Heart right ventricle (tissue), 16 donors: ENCODE data around the gene ZSWIM2. TPM values are rescaled to one million over a fixed set of nuclear protein-coding genes. Genes with fewer than 3 reads are reported as not detected.

Experiments used
- ATAC-seq, 8 donors: fragments of 200-7000 bp; cut with Tn5 transposase; one replicate each; pipeline ENCODE4 v1.9.1; 2020; ENCODE audit warnings: mild to moderate bottlenecking in 8 of 8, moderate library complexity in 8 of 8, moderate number of reproducible peaks in 1 of 8
- DNase-seq, 2 donors: peaks; one replicate each; pipeline ENCODE4 v3.0.0-alpha.2; 2020
- H3K27ac ChIP-seq, 10 donors: fragments of 200-600 bp; sonication (generic) in 2 of 10; one replicate each; pipeline versions ENCODE4 v1.5.0 to v1.8.0; 2020 to 2022; ENCODE audit warnings: mild to moderate bottlenecking in 3 of 10
- H3K27me3 ChIP-seq, 7 donors: fragments of 200-600 bp; one replicate each; pipeline ENCODE4 v1.8.0; 2021 to 2022; ENCODE audit warnings: mild to moderate bottlenecking in 2 of 7
- H3K36me3 ChIP-seq, 9 donors: fragments of 200-600 bp; sonication (generic) in 1 of 9; one replicate each; pipeline versions ENCODE4 v1.5.0 to v1.8.0; 2020 to 2022; ENCODE audit warnings: mild to moderate bottlenecking in 2 of 9
- H3K4me1 ChIP-seq, 9 donors: fragments of 200-600 bp; sonication (generic) in 1 of 9; one replicate each; pipeline versions ENCODE4 v1.5.0 to v1.8.0; 2020 to 2022; ENCODE audit warnings: mild to moderate bottlenecking in 4 of 9
- H3K4me3 ChIP-seq, 10 donors: fragments of 200-600 bp; sonication (generic) in 2 of 10; one replicate each; pipeline versions ENCODE4 v1.5.0 to v1.8.0; 2020 to 2022; ENCODE audit warnings: mild to moderate bottlenecking in 7 of 10, moderate library complexity in 2 of 10
- H3K9me3 ChIP-seq, 11 donors: fragments of 200-600 bp in 10 of 11; sonication (generic) in 2 of 11; one replicate each; pipeline versions ENCODE4 v1.5.0 to v1.8.0; 2013 to 2022; ENCODE audit warnings: mild to moderate bottlenecking in 2 of 11, control low read depth in 1 of 11, moderate library complexity in 1 of 11
- WGBS, 2 donors: extraction: QIAGEN DNeasy Blood & Tissue Kit; methylation state at CpG; one replicate each; pipeline ENCODE4 v1.1.7; 2013; ENCODE audit warnings: inconsistent platforms in 1 of 2; 5-methylcytosine and 5-hydroxymethylcytosine counted together
- intact Hi-C, 10 donors: fragments of 100-400 bp; cut with DNase I; formaldehyde crosslinking; loops; one replicate each; pipeline versions ENCODE4 v1.11.1 to v1.14.2; 2022
- polyA plus RNA-seq, 2 donors: library from polyadenylated mRNA; stranded (reverse); fragments of 200-250 nt; gene quantifications; one replicate each; pipeline ENCODE4 v1.2.3, GENCODE V29; 2013
- total RNA-seq, 10 donors: library from RNA; stranded (reverse); fragmentation: NEBNext Ultra II Directional in 3 of 10; extraction: Animal tissue kit (Norgen Biotek cat#: 25700) in 3 of 10; gene quantifications; one replicate each; pipeline versions ENCODE4 v1.2.1 to v1.2.4, GENCODE V29; 2021 to 2023
- TF ChIP-seq, protein P1 (sequence below), 9 donors: fragments of 200-600 bp; sonication (generic) in 2 of 9; IDR thresholded peaks; one replicate each; pipeline versions ENCODE4 v1.5.0 to v1.8.0; 2021 to 2022; ENCODE audit warnings: antibody characterized with exemption in 9 of 9, mild to moderate bottlenecking in 5 of 9, moderate library complexity in 1 of 9
- donor health status: Arrhythmogenic right ventricular cardiomyopathy.
- donor health status: ischemic (EF 13 %, LVEDD 7.1; RV severe dilation, severe dysfunction).
- donor health status: healthy with polysubstance abuse.
- donor health status: DM: no; HTN: yes; CAD: no.
- donor health status: DM: no; HTN: no; CAD: no.
- donor health status: ischemic (EF 25% LVEDD 6.9; RV normal size, moderate dysfunction).
- donor health status: ischemic (EF 25% LVEDD 5.7; RV mildly dilated, moderate dysfunction).
- donor health status: healthy.
- donor health status: DM: yes; HTN: yes; CAD: no.
- donor health status: Ischemic cardiomyopathy.
- donor health status: ischemic (EF 35%, LVEDD 5.7; RV mildly dilated, moderate dysfunction).
- donor health status: nonischemic (EF 11% LVEDD 7.7; RV severe dilation, severe dysfunction).
- donor health status: DM: yes; HTN: yes; CAD: no.
- donor health status: PGD.
- donor health status: ischemic (EF 29% LVEDD 5.4; RV normal size, mild dysfunction).
- donor health status: nonischemic (EF 23%, LVEDD 6.1; RV moderate dilation, normal function).

Gene ZSWIM2
- total and polyA plus RNA-seq, 12 donors, result not detected

DNA sequence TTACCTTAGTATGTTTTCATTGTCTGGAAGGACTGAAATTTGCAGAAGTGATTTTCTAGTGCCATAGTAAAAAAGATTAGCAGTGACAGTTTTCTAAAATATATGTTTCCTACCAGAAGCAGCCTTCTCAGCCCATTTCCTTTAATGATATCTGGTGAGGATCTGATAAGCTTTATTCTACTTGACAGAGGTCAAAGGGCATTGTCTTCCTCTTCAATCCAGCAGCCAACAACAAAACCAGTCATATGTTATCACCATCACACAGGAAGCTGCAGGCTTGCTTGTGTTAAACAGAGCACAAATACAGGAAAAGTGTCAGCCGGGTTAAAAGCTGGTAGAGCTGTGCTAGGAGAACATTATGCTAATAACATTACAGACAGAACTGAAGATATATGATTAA lies 35.6 kb upstream of the ZSWIM2 start:
- intact Hi-C loops, result loop anchor here in 1 of 10 donors (10.0 kb wide), 1 partner anchor 250 kb away; no protein-coding TSS in a partner anchor
- H3K4me1 ChIP-seq, result peaks cover 3 to 42% (median 24%) of the 10 kb centered on the region in 9 donors
- DNase-seq (peak in 1 of 2 donors; percentile 13), ATAC-seq (peak in 6 of 8 donors; percentile 27 to 70 (median 46))
- no peak overlapping the region for H3K4me3 ChIP-seq
- no peaks in the 10 kb centered on the region for H3K36me3 ChIP-seq
- TF ChIP-seq, protein P1, sequence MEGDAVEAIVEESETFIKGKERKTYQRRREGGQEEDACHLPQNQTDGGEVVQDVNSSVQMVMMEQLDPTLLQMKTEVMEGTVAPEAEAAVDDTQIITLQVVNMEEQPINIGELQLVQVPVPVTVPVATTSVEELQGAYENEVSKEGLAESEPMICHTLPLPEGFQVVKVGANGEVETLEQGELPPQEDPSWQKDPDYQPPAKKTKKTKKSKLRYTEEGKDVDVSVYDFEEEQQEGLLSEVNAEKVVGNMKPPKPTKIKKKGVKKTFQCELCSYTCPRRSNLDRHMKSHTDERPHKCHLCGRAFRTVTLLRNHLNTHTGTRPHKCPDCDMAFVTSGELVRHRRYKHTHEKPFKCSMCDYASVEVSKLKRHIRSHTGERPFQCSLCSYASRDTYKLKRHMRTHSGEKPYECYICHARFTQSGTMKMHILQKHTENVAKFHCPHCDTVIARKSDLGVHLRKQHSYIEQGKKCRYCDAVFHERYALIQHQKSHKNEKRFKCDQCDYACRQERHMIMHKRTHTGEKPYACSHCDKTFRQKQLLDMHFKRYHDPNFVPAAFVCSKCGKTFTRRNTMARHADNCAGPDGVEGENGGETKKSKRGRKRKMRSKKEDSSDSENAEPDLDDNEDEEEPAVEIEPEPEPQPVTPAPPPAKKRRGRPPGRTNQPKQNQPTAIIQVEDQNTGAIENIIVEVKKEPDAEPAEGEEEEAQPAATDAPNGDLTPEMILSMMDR (IDR thresholded peaks at IDR 0.05), result no peak
- 23 to 26% methylated on average over 1 of the region's 1 CpG for WGBS, 2 donors
- H3K27me3 ChIP-seq, result no peaks in the 10 kb centered on the region
- peaks cover 0 to 28% (median 17%) of the 10 kb centered on the region in 11 donors for H3K9me3 ChIP-seq
- peak overlapping the region in 3 of 10 donors; percentile 1 to 49 (median 34) for H3K27ac ChIP-seq

DNA sequence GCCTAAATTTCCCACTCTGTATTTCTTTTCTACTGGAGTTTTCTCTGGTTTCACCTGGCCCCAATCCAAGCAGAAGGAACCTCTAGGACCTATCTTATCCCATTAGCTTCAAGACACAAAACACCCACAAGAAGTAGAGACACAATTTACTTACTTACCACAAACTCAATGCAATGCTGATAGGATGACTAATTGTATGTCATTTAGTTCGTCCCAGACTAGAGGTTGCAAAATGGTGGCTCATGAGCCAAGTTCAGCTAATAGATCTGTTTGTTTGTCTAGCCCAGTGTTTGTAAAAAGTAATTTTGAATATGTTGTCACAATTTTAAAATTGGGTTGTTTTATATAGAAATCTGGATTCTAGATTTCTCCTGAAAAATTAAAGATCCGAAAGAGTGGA lies 34.7 kb upstream of the ZSWIM2 start:
- DNase-seq (no peak), ATAC-seq (no peak)
- TF ChIP-seq, protein P1 (IDR thresholded peaks at IDR 0.05), result no peak
- Histone ChIP-seq H3K27me3 (no peaks in the 10 kb centered on the region), H3K36me3 (no peaks in the 10 kb centered on the region), H3K9me3 (peaks cover 0 to 34% (median 17%) of the 10 kb centered on the region in 11 donors), H3K4me1 (peaks cover 3 to 42% (median 24%) of the 10 kb centered on the region in 9 donors), H3K27ac (peak overlapping the region in 2 of 10 donors; percentile 4 to 34), H3K4me3 (no peak overlapping the region)
- intact Hi-C loops, result loop anchor here in 1 of 10 donors (10.0 kb wide), 1 partner anchor 251 kb away; no protein-coding TSS in a partner anchor
- WGBS, 2 donors, result 84 to 91% methylated on average over 2 of the region's 2 CpGs

GRCh38 chr2:186882511-186883071 lies 33.6 kb upstream of the ZSWIM2 start:
- no peaks in the 10 kb centered on the region for H3K36me3 ChIP-seq
- no peak overlapping the region for H3K4me3 ChIP-seq
- TF ChIP-seq, protein P1 (IDR thresholded peaks at IDR 0.05), result no peak
- H3K9me3 ChIP-seq, result peaks cover 0 to 34% (median 17%) of the 10 kb centered on the region in 11 donors
- no peak overlapping the region for H3K27ac ChIP-seq
- intact Hi-C loops, result loop anchor here in 1 of 10 donors (10.0 kb wide), 1 partner anchor 252 kb away; no protein-coding TSS in a partner anchor
- DNase-seq, result peak in 1 of 2 donors; percentile 12
- 72 to 75% methylated on average over 2 of the region's 2 CpGs for WGBS, 2 donors
- H3K27me3 ChIP-seq, result no peaks in the 10 kb centered on the region
- ATAC-seq, result peak in 1 of 8 donors; percentile 28
- H3K4me1 ChIP-seq, result peaks cover under 1 to 35% (median 19%) of the 10 kb centered on the region in 9 donors

- WGBS, 2 donors, result 82 to 100% methylated on average over 1 of the region's 1 CpG
- Histone ChIP-seq H3K4me1 (peaks cover 0 to 26% (median 12%) of the 10 kb centered on the region in 9 donors), H3K27me3 (no peaks in the 10 kb centered on the region), H3K27ac (no peak overlapping the region), H3K4me3 (no peak overlapping the region), H3K36me3 (no peaks in the 10 kb centered on the region), H3K9me3 (peaks cover 0 to 34% (median 19%) of the 10 kb centered on the region in 11 donors)
- DNase-seq (no peak), ATAC-seq (no peak)
- intact Hi-C loops, result loop anchor here in 1 of 10 donors (10.0 kb wide), 1 partner anchor 253 kb away; no protein-coding TSS in a partner anchor
- TF ChIP-seq, protein P1 (IDR thresholded peaks at IDR 0.05), result no peak
Observed at GRCh38 chr2:186881660-186882059, 32.7 kb upstream of the ZSWIM2 start.
